Activated CD8-positive, alpha-beta T cell treated with anti-CD3 and anti-CD28 coated beads for 36 hours (primary cell): ENCODE measurements around the gene MARCHF6. TPM values are rescaled to one million over a fixed set of nuclear protein-coding genes. Genes with fewer than 3 reads are reported as not detected.

ENCODE experiments used
- ATAC-seq: fragments of 200-7000 bp; cut with Tn5 transposase; one replicate; pipeline ENCODE4 v1.10.0; 2021; ENCODE audit warnings: mild to moderate bottlenecking, moderate library complexity
- CTCF ChIA-PET: fragments of 350-600 bp; sonication (Branson Sonifier 250); formaldehyde crosslinking; loops from one replicate; lab custom pipeline; 2021; ENCODE audit warnings: antibody characterized with exemption; lab: Charles Lee
- POLR2A ChIA-PET: fragments of 350-600 bp; sonication (Branson Sonifier 250); formaldehyde crosslinking; loops from one replicate; lab custom pipeline; 2021; ENCODE audit warnings: antibody characterized with exemption; lab: Charles Lee
- DNase-seq: peaks from one replicate; pipeline ENCODE4 v3.0.0-alpha.2; 2020
- H3K27ac Mint-ChIP-seq: one replicate; pipeline ENCODE4 v1.8.0; 2021; ENCODE audit warnings: mild to moderate bottlenecking, mixed read lengths
- H3K27me3 Mint-ChIP-seq: one replicate; pipeline ENCODE4 v1.8.0; 2021; ENCODE audit warnings: mixed read lengths
- H3K36me3 Mint-ChIP-seq: one replicate; pipeline ENCODE4 v1.8.0; 2021; ENCODE audit warnings: low read depth, mixed read lengths
- H3K4me1 Mint-ChIP-seq: one replicate; pipeline ENCODE4 v1.8.0; 2021; ENCODE audit warnings: low read depth, mixed read lengths
- H3K4me3 Mint-ChIP-seq: one replicate; pipeline ENCODE4 v1.8.0; 2021; ENCODE audit warnings: mild to moderate bottlenecking, moderate library complexity, mixed read lengths
- H3K9me3 Mint-ChIP-seq: one replicate; pipeline ENCODE4 v1.8.0; 2021; ENCODE audit warnings: mixed read lengths
- intact Hi-C: fragments of 100-400 bp; cut with micrococcal nuclease; formaldehyde crosslinking; loops from one replicate; pipeline ENCODE4 v1.10.0; 2022
- total RNA-seq, 2 experiments: library from RNA; stranded (reverse); gene quantifications; one replicate each; pipeline ENCODE4 v1.2.3, GENCODE V29; 2021
- TF ChIP-seq, protein P1 (sequence below): fragments of 200-600 bp; IDR thresholded peaks from one replicate; pipeline ENCODE4 v1.8.0; 2022; ENCODE audit warnings: antibody characterized with exemption, mild to moderate bottlenecking

The MARCHF6 gene
- total RNA-seq, 2 experiments from 2014 or later = 92.8 to 95.6 TPM

DNA sequence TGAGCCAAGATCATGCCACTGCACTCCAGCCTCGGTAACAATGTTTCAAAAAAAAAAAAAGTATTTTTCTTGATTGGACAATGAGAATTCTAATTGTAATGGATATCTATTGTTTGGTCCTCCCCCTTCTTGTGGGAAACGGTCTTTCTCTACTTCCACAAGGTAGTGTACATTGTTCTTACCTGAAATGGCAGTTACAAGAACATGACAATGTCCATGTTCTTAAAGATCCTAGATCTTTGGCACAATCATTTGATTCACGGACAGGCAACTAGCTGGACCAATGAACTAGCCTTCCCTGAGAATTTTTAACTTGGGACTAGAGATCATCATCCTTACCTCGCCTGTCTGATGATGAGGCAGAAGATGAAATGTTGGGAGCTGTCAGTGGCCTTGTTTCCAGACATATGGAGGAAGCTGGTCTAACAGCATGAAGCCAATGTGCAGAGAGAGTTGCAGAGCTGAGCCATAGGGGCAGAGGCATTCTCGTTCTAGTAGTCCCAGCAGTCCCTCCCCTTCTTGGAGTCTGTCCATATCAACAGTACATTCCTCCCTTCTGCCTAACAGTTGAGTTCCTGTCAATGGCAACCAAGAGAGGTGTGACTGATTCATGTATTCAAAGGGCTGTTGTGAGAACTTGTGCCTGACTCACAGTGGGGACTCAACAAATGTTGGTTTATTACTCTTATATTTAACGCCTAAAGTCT, 2.1 kb upstream of the MARCHF6 start:
- H3K4me3 Mint-ChIP-seq = peak overlapping the region; percentile 94
- no peak for ATAC-seq

DNA sequence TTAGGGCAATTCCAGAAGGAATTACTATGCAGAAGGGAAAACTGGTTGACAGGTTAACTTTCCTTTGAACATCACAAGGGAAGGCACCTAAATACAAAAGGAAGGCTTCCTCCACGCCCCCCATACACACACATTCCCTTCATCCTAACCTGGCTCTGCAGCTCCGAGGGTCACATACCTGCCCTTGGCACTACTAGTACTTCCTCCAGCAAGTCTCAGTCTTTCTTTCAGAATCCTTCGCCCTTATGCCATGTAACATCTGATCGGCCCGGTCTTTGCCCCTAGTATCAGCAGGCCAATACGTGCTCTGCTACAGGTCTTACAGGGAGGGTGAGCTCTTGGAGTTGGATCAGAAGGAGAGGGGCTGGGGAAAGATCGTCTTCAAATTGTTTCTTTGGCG, 1.6 kb upstream of the MARCHF6 start:
- TF ChIP-seq, protein P1, sequence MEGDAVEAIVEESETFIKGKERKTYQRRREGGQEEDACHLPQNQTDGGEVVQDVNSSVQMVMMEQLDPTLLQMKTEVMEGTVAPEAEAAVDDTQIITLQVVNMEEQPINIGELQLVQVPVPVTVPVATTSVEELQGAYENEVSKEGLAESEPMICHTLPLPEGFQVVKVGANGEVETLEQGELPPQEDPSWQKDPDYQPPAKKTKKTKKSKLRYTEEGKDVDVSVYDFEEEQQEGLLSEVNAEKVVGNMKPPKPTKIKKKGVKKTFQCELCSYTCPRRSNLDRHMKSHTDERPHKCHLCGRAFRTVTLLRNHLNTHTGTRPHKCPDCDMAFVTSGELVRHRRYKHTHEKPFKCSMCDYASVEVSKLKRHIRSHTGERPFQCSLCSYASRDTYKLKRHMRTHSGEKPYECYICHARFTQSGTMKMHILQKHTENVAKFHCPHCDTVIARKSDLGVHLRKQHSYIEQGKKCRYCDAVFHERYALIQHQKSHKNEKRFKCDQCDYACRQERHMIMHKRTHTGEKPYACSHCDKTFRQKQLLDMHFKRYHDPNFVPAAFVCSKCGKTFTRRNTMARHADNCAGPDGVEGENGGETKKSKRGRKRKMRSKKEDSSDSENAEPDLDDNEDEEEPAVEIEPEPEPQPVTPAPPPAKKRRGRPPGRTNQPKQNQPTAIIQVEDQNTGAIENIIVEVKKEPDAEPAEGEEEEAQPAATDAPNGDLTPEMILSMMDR = no peak
- Mint-ChIP-seq H3K36me3 (peaks cover 2% of the 10 kb centered on the region), H3K27ac (peak overlapping the region; percentile 98), H3K4me1 (peaks cover 24% of the 10 kb centered on the region), H3K27me3 (no peaks in the 10 kb centered on the region), H3K4me3 (peak overlapping the region; percentile 94), H3K9me3 (no peaks in the 10 kb centered on the region)
- no peak for DNase-seq
- POLR2A ChIA-PET = interaction anchor here (1.1 to 3.1 kb wide), 4 partner anchors 11 to 102 kb away, joined by 3 to 23 read pairs (median 6); partner anchors contain the start of genes ATPSCKMT and CCT5
- no peak for ATAC-seq
- CTCF ChIA-PET = no interaction called here
- intact Hi-C loops = loop anchor here (5.0 to 10.0 kb wide), 2 partner anchors 67 to 100 kb away; partner anchors contain the start of gene CCT5

More for the DNA sequence above, 2.1 kb upstream of the MARCHF6 start:
- Mint-ChIP-seq H3K4me1 (peaks cover 20% of the 10 kb centered on the region), H3K36me3 (peaks cover 2% of the 10 kb centered on the region), H3K27me3 (no peaks in the 10 kb centered on the region), H3K27ac (no peak overlapping the region), H3K9me3 (no peaks in the 10 kb centered on the region)
- intact Hi-C loops = loop anchor here (5.0 to 10.0 kb wide), 2 partner anchors 67 to 99 kb away; partner anchors contain the start of gene CCT5
- TF ChIP-seq, protein P1 = no peak
- CTCF ChIA-PET = no interaction called here
- POLR2A ChIA-PET = interaction anchor here (1.6 to 2.7 kb wide), 2 partner anchors 11 to 13 kb away, joined by 3 to 10 read pairs; no protein-coding TSS in a partner anchor
- DNase-seq = no peak

DNA sequence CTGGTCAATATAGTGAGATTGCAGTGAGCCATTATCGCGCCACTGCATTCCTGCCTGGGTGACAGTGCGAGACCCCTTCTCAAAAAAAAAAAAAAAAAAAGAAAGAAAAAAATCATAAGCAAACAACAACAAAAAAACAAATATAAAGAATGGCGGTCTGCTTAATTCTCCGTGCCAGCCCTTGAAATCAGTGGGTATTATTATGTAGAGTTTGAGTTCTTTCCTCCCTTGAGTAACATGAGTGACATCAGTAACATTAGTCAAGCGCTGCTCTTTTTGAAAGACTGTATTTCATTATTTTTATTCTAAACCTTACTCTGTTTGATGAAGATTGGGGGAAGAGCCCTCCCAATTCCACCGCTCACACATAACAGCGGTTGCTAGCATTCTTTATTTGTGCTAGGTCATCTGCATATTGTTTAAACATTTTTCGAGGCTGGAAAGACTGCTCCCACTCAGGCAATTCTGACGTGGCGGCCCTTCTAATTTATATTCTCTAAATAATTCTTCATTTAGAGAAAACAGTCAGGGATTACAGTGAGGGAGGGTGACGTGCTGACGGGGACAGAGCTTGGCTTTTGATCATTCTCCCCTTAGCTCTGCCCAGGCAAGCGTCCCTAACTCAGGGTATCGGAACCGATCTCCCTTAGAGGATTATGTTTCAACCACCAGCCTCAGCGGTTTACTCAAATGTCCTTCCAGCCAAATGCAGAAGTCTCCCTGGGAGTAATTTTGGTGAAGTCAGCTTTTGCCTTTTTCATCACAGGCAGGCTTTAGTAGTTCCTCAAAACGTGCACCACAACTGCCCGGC, 860 bp upstream of the MARCHF6 start:
- no peaks in the 10 kb centered on the region for H3K9me3 Mint-ChIP-seq
- POLR2A ChIA-PET = interaction anchor here (0.6 to 3.1 kb wide), 23 partner anchors 9 to 282 kb away, joined by 3 to 23 read pairs (median 3); partner anchors contain the start of genes ATPSCKMT and CCT5
- peak overlapping the region; percentile 98 for H3K27ac Mint-ChIP-seq
- TF ChIP-seq, protein P1 = no peak
- no peak for ATAC-seq
- no peaks in the 10 kb centered on the region for H3K27me3 Mint-ChIP-seq
- CTCF ChIA-PET = interaction anchor here (0.9 to 1.6 kb wide), 4 partner anchors 12 to 275 kb away, joined by 3 to 5 read pairs (median 4); no protein-coding TSS in a partner anchor
- peak; percentile 47 for DNase-seq
- intact Hi-C loops = loop anchor here (5.0 to 10.0 kb wide), 2 partner anchors 68 to 100 kb away; partner anchors contain the start of gene CCT5
- H3K36me3 Mint-ChIP-seq = peaks cover 2% of the 10 kb centered on the region
- peak overlapping the region; percentile 94 for H3K4me3 Mint-ChIP-seq
- peaks cover 31% of the 10 kb centered on the region for H3K4me1 Mint-ChIP-seq

DNA sequence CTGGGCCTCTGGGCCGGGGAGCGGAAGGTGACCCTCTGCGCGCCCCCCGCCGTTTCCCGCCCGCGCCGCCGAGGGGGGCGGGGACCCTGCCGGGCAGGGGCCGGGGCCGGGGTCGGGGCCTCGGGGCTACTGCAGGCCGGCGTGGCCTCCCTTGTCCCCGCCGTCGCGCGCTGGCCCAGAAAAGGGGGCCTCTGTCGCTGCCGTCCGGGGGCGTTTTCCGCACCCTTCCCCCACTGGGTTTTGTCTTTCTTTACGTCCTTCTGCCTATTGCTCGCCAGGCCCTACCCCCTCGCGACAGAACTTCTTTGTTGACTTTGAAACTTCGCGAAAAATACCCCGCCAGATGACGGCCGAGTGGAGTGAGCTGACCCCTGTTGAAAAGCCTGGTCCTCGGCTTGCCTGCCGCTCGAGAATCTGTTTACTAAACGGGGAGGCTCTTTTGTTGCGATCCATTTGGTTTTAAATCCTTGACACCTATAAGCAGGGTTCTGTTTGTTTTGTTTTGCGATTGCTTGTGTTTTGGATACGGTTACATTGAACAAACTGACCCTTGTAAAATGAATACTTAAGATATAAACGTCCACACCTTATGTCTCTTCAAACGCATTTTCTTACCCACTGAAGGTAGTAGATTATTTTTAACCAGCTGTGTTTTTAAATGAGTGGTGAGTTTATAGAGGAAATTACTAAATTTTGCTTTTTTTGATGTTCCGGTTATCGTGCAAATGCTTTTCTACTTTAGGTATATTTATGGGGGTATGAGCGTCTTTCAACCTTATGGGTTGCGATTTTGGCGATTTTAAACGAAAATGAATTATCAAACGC, 765 bp downstream of the MARCHF6 start:
- H3K4me3 Mint-ChIP-seq = peak overlapping the region; percentile 94
- no peaks in the 10 kb centered on the region for H3K27me3 Mint-ChIP-seq
- peaks cover 6% of the 10 kb centered on the region for H3K36me3 Mint-ChIP-seq
- peak; percentile 11 for ATAC-seq
- intact Hi-C loops = loop anchor here (5.0 to 10.0 kb wide), 2 partner anchors 69 to 102 kb away; partner anchors contain the start of gene CCT5
- POLR2A ChIA-PET = interaction anchor here (0.6 to 3.1 kb wide), 15 partner anchors 9 to 280 kb away, joined by 3 to 23 read pairs (median 4); partner anchors contain the start of genes ATPSCKMT and CCT5
- H3K9me3 Mint-ChIP-seq = no peaks in the 10 kb centered on the region
- H3K4me1 Mint-ChIP-seq = peaks cover 41% of the 10 kb centered on the region
- TF ChIP-seq, protein P1 = no peak
- H3K27ac Mint-ChIP-seq = peak overlapping the region; percentile 96
- DNase-seq = peak; percentile 79
- CTCF ChIA-PET = interaction anchor here (1.1 to 1.6 kb wide), 5 partner anchors 10 to 104 kb away, joined by 3 to 5 read pairs (median 4); partner anchors contain the start of gene CCT5
